H1 (cell line): ENCODE measurements around the gene GJA5. TPM values are rescaled to one million over a fixed set of nuclear protein-coding genes. Genes with fewer than 3 reads are reported as not detected.

Experiments used
- CTCF ChIA-PET: fragments of 300-600 bp; sonication (Branson Sonifier 250); formaldehyde crosslinking; loops from one replicate; lab custom pipeline; 2021; ENCODE audit not compliant: partially characterized antibody; lab: Charles Lee
- POLR2A ChIA-PET: fragments of 300-600 bp; sonication (Branson Sonifier 250); formaldehyde crosslinking; loops from one replicate; lab custom pipeline; 2021; ENCODE audit warnings: inconsistent platforms; ENCODE audit not compliant: partially characterized antibody; lab: Charles Lee
- DNase-seq, 2 experiments: peaks; one replicate each; pipeline versions ENCODE4 v3.0.0 to v3.0.0-alpha.2; 2010 to 2022; ENCODE audit warnings: low spot score in 2 of 2, low read depth in 1 of 2, mixed read lengths in 1 of 2
- FAIRE-seq: peaks from 2 replicates; lab custom pipeline; 2011; peaks lifted over from hg19 to GRCh38; lab: Jason Lieb, UNC
- H2AFZ ChIP-seq: 2 replicates; pipeline ENCODE4 v1.8.1; 2012; ENCODE audit warnings: low read length, inconsistent platforms
- H2AK5ac ChIP-seq: 2 replicates; pipeline ENCODE4 v1.6.1; 2013; ENCODE audit warnings: low read depth, low read length
- H2BK120ac ChIP-seq: replicated peaks from 2 replicates; pipeline ENCODE3; 2013; ENCODE audit warnings: low read depth, low read length, inconsistent platforms
- H2BK12ac ChIP-seq: 2 replicates; pipeline ENCODE4 v1.6.1; 2013; ENCODE audit warnings: low read depth, low read length
- H2BK15ac ChIP-seq: 2 replicates; pipeline ENCODE4 v1.6.1; 2013; ENCODE audit warnings: low read length
- H2BK20ac ChIP-seq: 2 replicates; pipeline ENCODE4 v1.6.1; 2013; ENCODE audit warnings: low read length
- H2BK5ac ChIP-seq: 2 replicates; pipeline ENCODE4 v1.6.1; 2013; ENCODE audit warnings: low read depth, low read length
- H3K14ac ChIP-seq: 2 replicates; pipeline ENCODE4 v1.6.1; 2013; ENCODE audit warnings: inconsistent platforms; ENCODE audit not compliant: insufficient read length
- H3K18ac ChIP-seq: 2 replicates; pipeline ENCODE4 v1.6.1; 2013; ENCODE audit warnings: low read length; ENCODE audit errors: extremely low read depth
- H3K23ac ChIP-seq: 2 replicates; pipeline ENCODE4 v1.6.1; 2013; ENCODE audit warnings: inconsistent platforms; ENCODE audit not compliant: insufficient read length
- H3K23me2 ChIP-seq: 2 replicates; pipeline ENCODE4 v1.6.1; 2013; ENCODE audit warnings: low read depth, low read length
- H3K27ac ChIP-seq: 2 replicates; pipeline ENCODE4 v1.6.1; 2011; ENCODE audit warnings: low read depth, low read length, inconsistent platforms
- H3K27me3 ChIP-seq, 4 experiments: replicated peaks in 1 of 4; 1 replicate in 1 of 4; 2 replicates in 3 of 4; pipeline versions ENCODE4 v1.6.1 to v1.8.1; 2011 to 2013; ENCODE audit warnings: low read length in 3 of 4, mild to moderate bottlenecking in 3 of 4, inconsistent platforms in 2 of 4, mixed read lengths in 2 of 4, moderate library complexity in 1 of 4; ENCODE audit not compliant: control insufficient read depth in 3 of 4, insufficient read depth in 3 of 4; ENCODE audit errors: extremely low read depth in 1 of 4
- H3K36me3 ChIP-seq, 4 experiments: 2 replicates each; pipeline versions ENCODE4 v1.6.1 to v1.8.1; 2011 to 2013; ENCODE audit warnings: mild to moderate bottlenecking in 4 of 4, low read length in 3 of 4, moderate library complexity in 2 of 4, control low read depth in 1 of 4, inconsistent platforms in 1 of 4; ENCODE audit not compliant: insufficient read depth in 4 of 4, control insufficient read depth in 2 of 4
- H3K4ac ChIP-seq: replicated peaks from 2 replicates; pipeline ENCODE3; 2013; ENCODE audit warnings: low read length, low read depth, mixed read lengths, inconsistent platforms; ENCODE audit not compliant: insufficient read length
- H3K4me1 ChIP-seq, 4 experiments: replicated peaks in 1 of 4; 1 replicate in 1 of 4; 2 replicates in 3 of 4; pipeline versions ENCODE4 v1.6.1 to v1.8.1; 2011 to 2013; ENCODE audit warnings: low read length in 3 of 4, inconsistent platforms in 2 of 4, mixed read lengths in 1 of 4; ENCODE audit not compliant: insufficient read depth in 4 of 4, control insufficient read depth in 3 of 4
- H3K4me2 ChIP-seq, 2 experiments: 2 replicates each; pipeline versions ENCODE4 v1.6.1 to v1.8.1; 2011 to 2013; ENCODE audit warnings: low read depth in 2 of 2, low read length in 2 of 2, control low read depth in 1 of 2, inconsistent platforms in 1 of 2, mild to moderate bottlenecking in 1 of 2; ENCODE audit not compliant: insufficient read depth in 1 of 2
- H3K4me3 ChIP-seq, 4 experiments: fragments of 200-600, 300-600 bp in 1 of 4; sonication (generic), shearing (Covaris generic), sonication (Bioruptor Twin) in 1 of 4; 2 replicates each; pipeline versions ENCODE4 v1.5.1 to v1.8.1; 2011 to 2016; ENCODE audit warnings: low read length in 4 of 4, low read depth in 3 of 4, control low read depth in 2 of 4, inconsistent platforms in 2 of 4, mild to moderate bottlenecking in 2 of 4, mixed read lengths in 1 of 4, moderate library complexity in 1 of 4; ENCODE audit not compliant: insufficient read depth in 2 of 4; ENCODE audit errors: extremely low read depth in 1 of 4
- H3K56ac ChIP-seq: replicated peaks from 2 replicates; pipeline ENCODE3; 2013; ENCODE audit warnings: low read depth, mild to moderate bottlenecking, mixed read lengths, low read length, inconsistent platforms; ENCODE audit not compliant: insufficient read length
- H3K79me1 ChIP-seq: 2 replicates; pipeline ENCODE4 v1.6.1; 2013; ENCODE audit warnings: low read depth, low read length, control low read depth
- H3K79me2 ChIP-seq, 2 experiments: 2 replicates each; pipeline versions ENCODE4 v1.6.1 to v1.8.1; 2012 to 2013; ENCODE audit warnings: low read length in 2 of 2, mild to moderate bottlenecking in 2 of 2, inconsistent platforms in 1 of 2; ENCODE audit not compliant: insufficient read depth in 2 of 2, control insufficient read depth in 1 of 2
- H3K9ac ChIP-seq, 4 experiments: replicated peaks in 1 of 4; 1 replicate in 1 of 4; 2 replicates in 3 of 4; pipeline versions ENCODE4 v1.6.1 to v1.8.1; 2011 to 2013; ENCODE audit warnings: low read depth in 3 of 4, low read length in 3 of 4, control low read depth in 2 of 4, mild to moderate bottlenecking in 2 of 4, moderate library complexity in 2 of 4, inconsistent platforms in 1 of 4; ENCODE audit errors: extremely low read depth in 1 of 4
- H3K9me3 ChIP-seq, 2 experiments: 2 replicates each; pipeline versions ENCODE4 v1.6.1 to v1.8.1; 2012 to 2013; ENCODE audit warnings: mild to moderate bottlenecking in 2 of 2, moderate library complexity in 2 of 2, control low read depth in 1 of 2, inconsistent platforms in 1 of 2, low read depth in 1 of 2, low read length in 1 of 2, mixed read lengths in 1 of 2; ENCODE audit not compliant: insufficient read depth in 2 of 2
- H4K20me1 ChIP-seq, 2 experiments: replicated peaks in 1 of 2; 2 replicates each; pipeline versions ENCODE3 to v1.8.1; 2011 to 2013; ENCODE audit warnings: inconsistent platforms in 2 of 2, low read length in 2 of 2, mild to moderate bottlenecking in 1 of 2; ENCODE audit not compliant: insufficient read depth in 2 of 2, control insufficient read depth in 1 of 2
- H4K5ac ChIP-seq: 2 replicates; pipeline ENCODE4 v1.6.1; 2013; ENCODE audit warnings: low read length, low read depth, mixed read lengths, inconsistent platforms; ENCODE audit not compliant: insufficient read length
- H4K8ac ChIP-seq: 2 replicates; pipeline ENCODE4 v1.8.0; 2013; ENCODE audit warnings: mild to moderate bottlenecking, moderate library complexity, low read length, inconsistent platforms; ENCODE audit not compliant: insufficient read depth; ENCODE audit errors: extremely low read depth
- H4K91ac ChIP-seq: replicated peaks from 2 replicates; pipeline ENCODE3; 2013; ENCODE audit warnings: low read length, mixed read lengths, inconsistent platforms; ENCODE audit not compliant: insufficient read length
- BCL11A ChIP-seq, 2 experiments: IDR thresholded peaks; one replicate each; pipeline ENCODE4 v1.6.1; 2011; ENCODE audit warnings: low read depth in 2 of 2, low read length in 2 of 2, mild to moderate bottlenecking in 2 of 2
- BRCA1 ChIP-seq: IDR thresholded peaks from 2 replicates; pipeline ENCODE4 v1.6.1; 2012; ENCODE audit warnings: low read depth, low read length, improper control_type of control experiment
- CBX8 ChIP-seq: fragments of 300-800, 300-1000 bp; sonication (generic); IDR thresholded peaks from 2 replicates; pipeline ENCODE4 v1.7.1; 2016; ENCODE audit warnings: low read depth, low read length, borderline replicate concordance
- EP300 ChIP-seq, 2 experiments: IDR thresholded peaks; 1 replicate in 1 of 2; 2 replicates in 1 of 2; pipeline ENCODE4 v1.6.1; 2011 to 2012; ENCODE audit warnings: low read depth in 2 of 2, low read length in 2 of 2, mild to moderate bottlenecking in 2 of 2, borderline replicate concordance in 1 of 2, inconsistent platforms in 1 of 2, moderate library complexity in 1 of 2
- POU5F1 ChIP-seq: IDR thresholded peaks from 2 replicates; pipeline ENCODE4 v1.6.1; 2011; ENCODE audit warnings: low read depth, mild to moderate bottlenecking, low read length, moderate library complexity
- SIN3A ChIP-seq, 2 experiments: IDR thresholded peaks in 1 of 2; conservative IDR thresholded peaks in 1 of 2; 2 replicates each; pipeline ENCODE4 v1.6.1; 2011 to 2012; ENCODE audit warnings: low read length in 2 of 2, improper control_type of control experiment in 1 of 2, low read depth in 1 of 2, mild to moderate bottlenecking in 1 of 2
- SIX5 ChIP-seq: IDR thresholded peaks from 2 replicates; pipeline ENCODE4 v1.6.1; 2011; ENCODE audit warnings: mild to moderate bottlenecking, low read depth, low read length
- SP1 ChIP-seq: IDR thresholded peaks from 2 replicates; pipeline ENCODE4 v1.6.1; 2011; ENCODE audit warnings: low read depth, low read length
- SP2 ChIP-seq: IDR thresholded peaks from 2 replicates; pipeline ENCODE4 v1.6.1; 2012; ENCODE audit warnings: mild to moderate bottlenecking, low read length, inconsistent platforms
- SP4 ChIP-seq: IDR thresholded peaks from 2 replicates; pipeline ENCODE4 v1.6.1; 2012; ENCODE audit warnings: low read length, inconsistent platforms
- TAF7 ChIP-seq: optimal IDR thresholded peaks from 2 replicates; pipeline ENCODE3; 2011; ENCODE audit warnings: low read depth, mild to moderate bottlenecking, inconsistent platforms, low read length, moderate library complexity, borderline replicate concordance
- WGBS, 2 experiments: shearing (Covaris generic) in 1 of 2; methylation state at CpG; one replicate each; pipeline versions ENCODE4 v1.1.6 to v1.1.7; 2013 to 2015; ENCODE audit warnings: low lambda C conversion rate in 2 of 2, mixed read lengths in 2 of 2, inconsistent platforms in 1 of 2, low coverage in 1 of 2, missing lambda C conversion rate in 1 of 2; ENCODE audit not compliant: insufficient replicate concordance in 2 of 2, insufficient coverage in 1 of 2, insufficient read length in 1 of 2; ENCODE audit errors: extremely low coverage in 1 of 2, missing lambda C conversion rate in 1 of 2; 5-methylcytosine and 5-hydroxymethylcytosine counted together
- polyA plus RNA-seq, 7 experiments: library from polyadenylated mRNA; depleted of rRNA in 3 of 7; stranded (reverse) in 5 of 7; unstranded in 2 of 7; fragments of >200 nt in 5 of 7; fragments of 200-250 nt in 2 of 7; gene quantifications; 1 replicate in 5 of 7; 2 replicates in 1 of 7; 4 replicates in 1 of 7; pipeline versions ENCODE4 v1.2.1 to v1.2.3, GENCODE V29; 2011 to 2013; ENCODE audit warnings: missing spikeins in 2 of 7, mixed read lengths in 2 of 7
- total RNA-seq: library from RNA; stranded (reverse); fragmentation: NEBNext Ultra II Directional; extraction: Animal tissue kit (Norgen Biotek cat#: 25700); gene quantifications from 2 replicates; pipeline ENCODE4 v1.2.1, GENCODE V29; 2021

Gene GJA5
- total and polyA plus RNA-seq, 2 of the 8 experiments (the other 6 are each of a cell fraction or from before 2014, with no cell fraction given) = 1.2 to 2.7 TPM

- no peak overlapping the region for H3K4me3 ChIP-seq
- H2BK20ac ChIP-seq = no peak overlapping the region
- ChIA-PET CTCF (no interaction called here), POLR2A (no interaction called here)
- H3K79me2 ChIP-seq = no peaks in the 10 kb centered on the region
- H3K23me2 ChIP-seq = 0 out of 2 replicates have a peak, but pooled peaks cover under 1% of the 10 kb centered on the region
- no peak overlapping the region for H4K91ac ChIP-seq
- H2AK5ac ChIP-seq = no peak overlapping the region
- H4K8ac ChIP-seq = no peak overlapping the region
- H3K79me1 ChIP-seq = no peaks in the 10 kb centered on the region
- TF ChIP-seq BRCA1 (no peak), SIX5 (no peak), TAF7 (no peak), CBX8 (no peak), BCL11A (IDR thresholded peaks at IDR 0.05; ENCODE audit: low read depth in 2 of 2, low read length in 2 of 2) (no peak), SP2 (no peak), EP300 (IDR thresholded peaks at IDR 0.05; ENCODE audit: borderline replicate concordance in 1 of 2, low read depth in 2 of 2, low read length in 2 of 2) (no peak), SP4 (no peak), SP1 (no peak), POU5F1 (no peak), SIN3A (conservative IDR thresholded peaks at IDR 0.05 in 1 of 2, IDR thresholded peaks at IDR 0.05 in 1 of 2; ENCODE audit: low read depth in 1 of 2, low read length in 2 of 2) (no peak)
- H2BK5ac ChIP-seq = no peak overlapping the region
- H2BK120ac ChIP-seq = no peak overlapping the region
- H3K9me3 ChIP-seq = no peaks in the 10 kb centered on the region
- H3K36me3 ChIP-seq = no peaks in the 10 kb centered on the region
- H2BK12ac ChIP-seq = no peak overlapping the region
- no peak overlapping the region for H3K23ac ChIP-seq
- no peak overlapping the region for H2AFZ ChIP-seq
- no peak for FAIRE-seq
- whole genome bisulfite sequencing, 2 experiments = 100% methylated on average over 1 of the region's 1 CpG
- no peaks in the 10 kb centered on the region for H4K20me1 ChIP-seq
- H3K9ac ChIP-seq = no peak overlapping the region
- H3K4me1 ChIP-seq = peaks cover 0 to 6% (median 0%) of the 10 kb centered on the region in 4 experiments; a peak in 1 of 7 replicates
- H4K5ac ChIP-seq = no peak overlapping the region
- no peak overlapping the region for H3K56ac ChIP-seq
- no peak overlapping the region for H3K18ac ChIP-seq
- no peak overlapping the region for H3K27ac ChIP-seq
- H3K4me2 ChIP-seq = no peak overlapping the region
- H3K4ac ChIP-seq = no peak overlapping the region
- no peak overlapping the region for H3K14ac ChIP-seq
- H3K27me3 ChIP-seq = 0 out of 7 replicates have a peak, but pooled peaks cover 0 to 2% (median 0%) of the 10 kb centered on the region in 4 experiments
- no peak for DNase-seq
- H2BK15ac ChIP-seq = no peak overlapping the region
These were observed 7.7 kb upstream of the GJA5 start for GRCh38 chr1:147768101-147768500.
